GM12878 (cell line): ENCODE data around the gene PPARD. TPM values are rescaled to one million over a fixed set of nuclear protein-coding genes. Genes with fewer than 3 reads are reported as not detected.
A peak's percentile ranks its signal among the peaks of the same experiment; 100 is the strongest.

Experiments
- ATAC-seq: fragments of 200-7000 bp; cut with Tn5 transposase; 3 replicates; pipeline ENCODE4 v1.9.1; 2020; ENCODE audit warnings: mild to moderate bottlenecking, moderate library complexity
- BruUV-seq: library from RNA; stranded (reverse); fragments of 400-500 nt; replicated peaks from 2 replicates; lab custom pipeline; 2021; lab: Mats Ljungman, UMichigan
- CTCF ChIA-PET: fragments of 300-600 bp; sonication (Branson Sonifier 250); formaldehyde crosslinking; extraction: SDS; loops from one replicate; lab custom pipeline; 2021; ENCODE audit warnings: inconsistent platforms; lab: Yijun Ruan, JAX
- POLR2A ChIA-PET: fragments of 350-600 bp; formaldehyde crosslinking; extraction: SDS; loops from one replicate; lab custom pipeline; 2021; ENCODE audit warnings: inconsistent platforms; lab: Charles Lee
- RAD21 ChIA-PET: fragments of 300-600 bp; sonication (Branson Sonifier 250); formaldehyde crosslinking; loops from one replicate; lab custom pipeline; 2023; ENCODE audit warnings: antibody characterized with exemption; ENCODE audit not compliant: unreplicated experiment; lab: Charles Lee
- SMC1A ChIA-PET: fragments of 300-600 bp; sonication (Branson Sonifier 250); formaldehyde crosslinking; loops from one replicate; lab custom pipeline; 2023; ENCODE audit not compliant: unreplicated experiment, uncharacterized antibody; lab: Charles Lee
- DNase-seq: peaks from one replicate; pipeline ENCODE4 v3.0.0-alpha.2; 2011; ENCODE audit warnings: low read depth, low spot score
- FAIRE-seq: peaks from 3 replicates; lab custom pipeline; 2011; peaks lifted over from hg19 to GRCh38; lab: Jason Lieb, UNC
- H2AFZ ChIP-seq: 2 replicates; pipeline ENCODE4 v1.6.0; 2011; ENCODE audit warnings: low read depth, low read length, control low read depth; ENCODE audit not compliant: control insufficient read depth
- H3K27ac ChIP-seq: 2 replicates; pipeline ENCODE4 v1.5.1; 2011; ENCODE audit warnings: control low read depth; ENCODE audit not compliant: control insufficient read depth, insufficient read depth
- H3K27me3 ChIP-seq, 2 experiments: replicated peaks in 1 of 2; 2 replicates each; pipeline versions ENCODE4 v1.6.0 to v1.6.1; 2011; ENCODE audit warnings: low read length in 1 of 2; ENCODE audit not compliant: control insufficient read depth in 2 of 2, insufficient read depth in 2 of 2
- H3K36me3 ChIP-seq, 2 experiments: 2 replicates each; pipeline ENCODE4 v1.5.1; 2011; ENCODE audit warnings: low read length in 1 of 2; ENCODE audit not compliant: control insufficient read depth in 2 of 2, insufficient read depth in 2 of 2
- H3K4me1 ChIP-seq: 2 replicates; pipeline ENCODE4 v1.6.1; 2011; ENCODE audit warnings: mild to moderate bottlenecking, low read length, moderate library complexity, mixed read lengths; ENCODE audit not compliant: control insufficient read depth, insufficient read depth
- H3K4me2 ChIP-seq: 2 replicates; pipeline ENCODE4 v1.6.0; 2011; ENCODE audit warnings: control low read depth; ENCODE audit not compliant: control insufficient read depth, insufficient read depth
- H3K4me3 ChIP-seq: fragments of 200-600 bp; sonication (generic); 2 replicates; pipeline ENCODE4 v1.5.1; 2016
- H3K79me2 ChIP-seq: 2 replicates; pipeline ENCODE4 v1.6.0; 2011; ENCODE audit warnings: low read length; ENCODE audit not compliant: control insufficient read depth, insufficient read depth
- H3K9ac ChIP-seq: 2 replicates; pipeline ENCODE4 v1.8.0; 2011; ENCODE audit warnings: low read length, control low read depth, mixed read lengths; ENCODE audit not compliant: control insufficient read depth, insufficient read depth
- H3K9me3 ChIP-seq: replicated peaks from 3 replicates; pipeline ENCODE4 v1.5.1; 2011; ENCODE audit warnings: mild to moderate bottlenecking, low read length; ENCODE audit not compliant: control insufficient read depth, insufficient read depth
- H4K20me1 ChIP-seq: 2 replicates; pipeline ENCODE4 v1.6.0; 2011; ENCODE audit not compliant: control insufficient read depth, insufficient read depth
- CBFB ChIP-seq: IDR thresholded peaks from 2 replicates; pipeline ENCODE4 v1.6.1; 2016; ENCODE audit warnings: antibody characterized with exemption, low read depth
- CEBPB ChIP-seq, 2 experiments: fragments of 150-350 bp in 1 of 2; IDR thresholded peaks; 2 replicates each; pipeline ENCODE4 v1.6.1; 2012 to 2014; ENCODE audit warnings: low read depth in 2 of 2, low read length in 2 of 2, borderline replicate concordance in 1 of 2, inconsistent platforms in 1 of 2
- CHD2 ChIP-seq: IDR thresholded peaks from 2 replicates; pipeline ENCODE4 v1.6.1; 2011; ENCODE audit warnings: low read depth, low read length, improper control_type of control experiment, borderline replicate concordance
- EED ChIP-seq: sonication (generic); IDR thresholded peaks from 2 replicates; pipeline ENCODE4 v1.6.1; 2016; ENCODE audit warnings: antibody characterized with exemption, low read depth
- HSF1 ChIP-seq: fragments of 150-350 bp; IDR thresholded peaks from 2 replicates; pipeline ENCODE4 v1.6.1; 2014; ENCODE audit warnings: mild to moderate bottlenecking, low read depth, low read length
- IRF4 ChIP-seq: IDR thresholded peaks from 2 replicates; pipeline ENCODE4 v1.6.1; 2011; ENCODE audit warnings: low read depth, low read length
- KLF5 ChIP-seq: fragments of 450-650 bp; IDR thresholded peaks from 2 replicates; pipeline ENCODE4 v1.6.1; 2014; ENCODE audit warnings: mild to moderate bottlenecking; ENCODE audit not compliant: partially characterized antibody
- MEF2A ChIP-seq: IDR thresholded peaks from 2 replicates; pipeline ENCODE4 v1.6.1; 2011; ENCODE audit warnings: low read depth, mild to moderate bottlenecking, low read length, moderate library complexity; ENCODE audit not compliant: insufficient read depth
- PAX5 ChIP-seq: IDR thresholded peaks from 2 replicates; pipeline ENCODE4 v1.6.1; 2011; ENCODE audit warnings: low read depth, low read length, borderline replicate concordance
- RAD21 ChIP-seq: IDR thresholded peaks from 2 replicates; pipeline ENCODE4 v1.6.1; 2011; ENCODE audit warnings: mild to moderate bottlenecking, low read depth, low read length, moderate library complexity; ENCODE audit not compliant: insufficient read depth
- SRF ChIP-seq, 2 experiments: IDR thresholded peaks; 2 replicates each; pipeline ENCODE4 v1.6.1; 2011; ENCODE audit warnings: low read depth in 2 of 2, low read length in 2 of 2, mild to moderate bottlenecking in 1 of 2, moderate library complexity in 1 of 2
- STAT1 ChIP-seq: fragments of 450-650 bp; conservative IDR thresholded peaks from 2 replicates; pipeline ENCODE4 v1.6.1; 2014; ENCODE audit warnings: antibody characterized with exemption, mild to moderate bottlenecking
- TARDBP ChIP-seq: IDR thresholded peaks from 2 replicates; pipeline ENCODE4 v1.6.1; 2016; ENCODE audit warnings: borderline replicate concordance
- ZBTB11 ChIP-seq: fragments of 450-650 bp; formaldehyde crosslinking; IDR thresholded peaks from 2 replicates; pipeline ENCODE4 v1.5.0; 2022; ENCODE audit warnings: mild to moderate bottlenecking, missing genetic modification characterization
- WGBS: methylation state at CpG from one replicate; pipeline ENCODE4 v1.1.6; 2016; ENCODE audit warnings: low lambda C conversion rate; ENCODE audit not compliant: insufficient replicate concordance, insufficient coverage; ENCODE audit errors: missing lambda C conversion rate; 5-methylcytosine and 5-hydroxymethylcytosine counted together
- in situ Hi-C: fragments of 300-500 bp; cut with MboI; formaldehyde crosslinking; loops from 9 replicates; pipeline ENCODE4 v1.14.3; 2018; ENCODE audit warnings: mixed read lengths
- intact Hi-C: fragments of 100-400 bp; cut with micrococcal nuclease; formaldehyde crosslinking; loops from one replicate; pipeline ENCODE4 v1.14.2; 2022; ENCODE audit not compliant: unreplicated experiment
- polyA plus RNA-seq, 11 experiments: library from polyadenylated mRNA; depleted of rRNA in 4 of 11; unstranded in 6 of 11; stranded (reverse) in 5 of 11; fragments of >200 nt; fragmentation: Nextera tagmentation in 4 of 11; fragmentation: Illumina TruSeq in 1 of 11; extraction: Ambion mirVana in 4 of 11; extraction: Trizol in 1 of 11; gene quantifications; 1 replicate in 1 of 11; 2 replicates in 10 of 11; pipeline versions ENCODE4 v1.2.1 to v1.2.3, GENCODE V29; 2011 to 2016; ENCODE audit warnings: inconsistent platforms in 2 of 11, missing spikeins in 2 of 11, low read depth in 1 of 11
- total RNA-seq, 4 experiments: library from RNA; depleted of rRNA in 3 of 4; stranded (reverse); fragments of >200 nt in 3 of 4; fragmentation: Illumina TruSeq in 1 of 4; extraction: Trizol in 1 of 4; gene quantifications; 2 replicates each; pipeline versions ENCODE4 v1.2.1 to v1.2.3, GENCODE V29; 2013 to 2021
- TF ChIP-seq, protein P1 (sequence below): IDR thresholded peaks from 2 replicates; pipeline ENCODE4 v1.6.1; 2011; ENCODE audit warnings: mild to moderate bottlenecking, low read depth, low read length, moderate library complexity; ENCODE audit not compliant: insufficient replicate concordance
- TF ChIP-seq, protein P2 (sequence below): IDR thresholded peaks from 2 replicates; pipeline ENCODE4 v1.6.1; 2012; ENCODE audit warnings: low read depth, low read length, improper control_type of control experiment
- TF ChIP-seq, protein P3 (sequence below): fragments of 450-650 bp; IDR thresholded peaks from 2 replicates; pipeline ENCODE4 v1.6.1; 2016; ENCODE audit warnings: mild to moderate bottlenecking

PPARD gene
- total and polyA plus RNA-seq, 10 of the 15 experiments (the other 5 are each of a cell fraction or from before 2014, with no cell fraction given): 0.05 to 12.6 (median 6.7) TPM

- Histone ChIP-seq H3K4me3 (peak overlapping the region; percentile 48; the same call in 1 of the 2 replicates), H3K36me3 (no peaks in the 10 kb centered on the region; a peak in 1 of 4 replicates), H3K9ac (no peak overlapping the region), H2AFZ (no peak overlapping the region), H4K20me1 (no peaks in the 10 kb centered on the region; the same call in 1 of the 2 replicates), H3K9me3 (no peaks in the 10 kb centered on the region), H3K27me3 (no peaks in the 10 kb centered on the region), H3K4me1 (peaks cover 22% of the 10 kb centered on the region), H3K27ac (peak overlapping the region; percentile 5), H3K79me2 (no peaks in the 10 kb centered on the region), H3K4me2 (peak overlapping the region; percentile 63)
- DNase-seq (no peak), FAIRE-seq (no peak), ATAC-seq (no peak; the same call in 1 of the 3 replicates)
- in situ Hi-C loops (no loop called here), intact Hi-C loops (no loop called here)
- WGBS: 87% methylated on average over 5 of the region's 5 CpGs
- SMC1A ChIA-PET: interaction anchor here (0.6 to 1.8 kb wide), 8 partner anchors 33 to 102 kb away, joined by 3 to 16 read pairs (median 3); partner anchors contain the start of gene PPARD
- POLR2A ChIA-PET: interaction anchor here (0.7 to 1.5 kb wide), 5 partner anchors 12 to 817 kb away, joined by 3 to 5 read pairs (median 3); no protein-coding TSS in a partner anchor
- BruUV-seq: no TSS peak
- CTCF ChIA-PET: interaction anchor here (0.7 to 2.0 kb wide), 6 partner anchors 14 to 73 kb away, joined by 3 to 11 read pairs (median 4); partner anchors contain the start of gene RPL10A
- RAD21 ChIA-PET: interaction anchor here (0.8 to 1.6 kb wide), 5 partner anchors 46 to 58 kb away, joined by 3 to 11 read pairs (median 7); partner anchors contain the start of genes FANCE and PPARD
- TF ChIP-seq CBFB (no peak), HSF1 (no peak), RAD21 (no peak), SRF (IDR thresholded peaks at IDR 0.05; ENCODE audit: low read depth in 2 of 2, low read length in 2 of 2) (no peak), MEF2A (no peak), EED (no peak), PAX5 (no peak), CEBPB (IDR thresholded peaks at IDR 0.05; ENCODE audit: borderline replicate concordance in 1 of 2, low read depth in 2 of 2, low read length in 2 of 2) (no peak), KLF5 (no peak), IRF4 (no peak), STAT1 (no peak), ZBTB11 (CRISPR knock-in tag) (no peak), CHD2 (no peak), TARDBP (no peak)
- TF ChIP-seq, protein P1, sequence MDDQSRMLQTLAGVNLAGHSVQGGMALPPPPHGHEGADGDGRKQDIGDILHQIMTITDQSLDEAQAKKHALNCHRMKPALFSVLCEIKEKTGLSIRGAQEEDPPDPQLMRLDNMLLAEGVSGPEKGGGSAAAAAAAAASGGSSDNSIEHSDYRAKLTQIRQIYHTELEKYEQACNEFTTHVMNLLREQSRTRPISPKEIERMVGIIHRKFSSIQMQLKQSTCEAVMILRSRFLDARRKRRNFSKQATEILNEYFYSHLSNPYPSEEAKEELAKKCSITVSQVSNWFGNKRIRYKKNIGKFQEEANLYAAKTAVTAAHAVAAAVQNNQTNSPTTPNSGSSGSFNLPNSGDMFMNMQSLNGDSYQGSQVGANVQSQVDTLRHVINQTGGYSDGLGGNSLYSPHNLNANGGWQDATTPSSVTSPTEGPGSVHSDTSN: no peak
- TF ChIP-seq, protein P2, sequence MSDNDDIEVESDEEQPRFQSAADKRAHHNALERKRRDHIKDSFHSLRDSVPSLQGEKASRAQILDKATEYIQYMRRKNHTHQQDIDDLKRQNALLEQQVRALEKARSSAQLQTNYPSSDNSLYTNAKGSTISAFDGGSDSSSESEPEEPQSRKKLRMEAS: no peak
- TF ChIP-seq, protein P3, sequence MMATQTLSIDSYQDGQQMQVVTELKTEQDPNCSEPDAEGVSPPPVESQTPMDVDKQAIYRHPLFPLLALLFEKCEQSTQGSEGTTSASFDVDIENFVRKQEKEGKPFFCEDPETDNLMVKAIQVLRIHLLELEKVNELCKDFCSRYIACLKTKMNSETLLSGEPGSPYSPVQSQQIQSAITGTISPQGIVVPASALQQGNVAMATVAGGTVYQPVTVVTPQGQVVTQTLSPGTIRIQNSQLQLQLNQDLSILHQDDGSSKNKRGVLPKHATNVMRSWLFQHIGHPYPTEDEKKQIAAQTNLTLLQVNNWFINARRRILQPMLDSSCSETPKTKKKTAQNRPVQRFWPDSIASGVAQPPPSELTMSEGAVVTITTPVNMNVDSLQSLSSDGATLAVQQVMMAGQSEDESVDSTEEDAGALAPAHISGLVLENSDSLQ: no peak
Observed at GRCh38 chr6:35401514-35401913, 59.2 kb downstream of the PPARD start.
